ENCODE data around the gene DLGAP5. TPM values are rescaled to one million over a fixed set of nuclear protein-coding genes. Genes with fewer than 3 reads are reported as not detected.

The DLGAP5 gene
- total RNA-seq, 1 experiment from 2014 or later = 72.8 TPM

GRCh38 chr14:55125403-55125802, 66.0 kb downstream of the DLGAP5 start:
- no peaks in the 10 kb centered on the region for H3K9me3 ChIP-seq (ENCODE audit: control insufficient read depth in 1 of 2, insufficient read depth in 1 of 2, low read depth in 1 of 2, low read length in 2 of 2)
- H3K4me1 ChIP-seq (ENCODE audit: control insufficient read depth in 1 of 2, insufficient read depth in 2 of 2, low read length in 2 of 2) = peaks cover 36 to 56% of the 10 kb centered on the region in 2 experiments
- H3K9me2 ChIP-seq (ENCODE audit: insufficient read depth) = no peaks in the 10 kb centered on the region
- H3K27me3 ChIP-seq (ENCODE audit: insufficient read depth, low read length) = no peaks in the 10 kb centered on the region
- H2AFZ ChIP-seq (ENCODE audit: low read depth, low read length, poor library complexity, severe bottlenecking) = no peak overlapping the region
- BruUV-seq (replicated peaks) = no TSS peak
- H3K27ac ChIP-seq (ENCODE audit: low read depth, low read length) = no peak overlapping the region
- H4K20me1 ChIP-seq (ENCODE audit: insufficient read depth) = no peaks in the 10 kb centered on the region
- ChIA-PET RAD21 (ENCODE audit: low non-redundant PET in 1 of 2, low total read pairs in 2 of 2, uncharacterized antibody in 2 of 2, unreplicated experiment in 2 of 2) (no interaction called here), POLR2A (no interaction called here), CTCF (no interaction called here)
- peak overlapping the region; percentile 11; the same call in 1 of the 2 replicates for H3K4me2 ChIP-seq (ENCODE audit: low read length)
- TF ChIP-seq POLR2A (IDR thresholded peaks at IDR 0.05; ENCODE audit: borderline replicate concordance, extremely low read depth, insufficient read depth, insufficient read length) = no peak
- no peak for TF ChIP-seq RAD21 (IDR thresholded peaks at IDR 0.05; ENCODE audit: low read depth)
- TF ChIP-seq CEBPB (IDR thresholded peaks at IDR 0.05; ENCODE audit: low read depth) = no peak
- no peak for TF ChIP-seq ZBTB33 (IDR thresholded peaks at IDR 0.05; ENCODE audit: extremely low read depth, insufficient replicate concordance, low read length)
- no peak for TF ChIP-seq SP1 (IDR thresholded peaks at IDR 0.05; ENCODE audit: low read depth)
- no peak for TF ChIP-seq EZH2phosphoT487 (IDR thresholded peaks at IDR 0.05; ENCODE audit: borderline replicate concordance)
- TF ChIP-seq EGR1 (IDR thresholded peaks at IDR 0.05; ENCODE audit: low read depth) = no peak
- no peak for TF ChIP-seq CBX3 (IDR thresholded peaks at IDR 0.05; ENCODE audit: low read depth)
- no peak for TF ChIP-seq ZFX (IDR thresholded peaks at IDR 0.05)
- intact Hi-C loops (cut with micrococcal nuclease) = no loop called here
- H3K4me3 ChIP-seq (replicated peaks in 1 of 2; ENCODE audit: low read depth in 1 of 2, low read length in 2 of 2) = no peak overlapping the region
- DNase-seq (ENCODE audit: low read depth, low spot score) = no peak
- peaks cover 7% of the 10 kb centered on the region for H3K79me2 ChIP-seq (ENCODE audit: insufficient read depth, low read length)
- no peaks in the 10 kb centered on the region for H3K36me3 ChIP-seq (ENCODE audit: control insufficient read depth in 1 of 2, insufficient read depth in 2 of 2, low read length in 2 of 2)
- H3K9ac ChIP-seq (ENCODE audit: low read length) = no peak overlapping the region
- no peak for ATAC-seq

GRCh38 chr14:55124774-55125386, 66.5 kb downstream of the DLGAP5 start:
- H3K27ac ChIP-seq (ENCODE audit: low read depth, low read length) = no peak overlapping the region
- no peak for DNase-seq (ENCODE audit: low read depth, low spot score)
- H4K20me1 ChIP-seq (ENCODE audit: insufficient read depth) = no peaks in the 10 kb centered on the region
- POLR2A ChIA-PET = no interaction called here
- no peaks in the 10 kb centered on the region for H3K9me2 ChIP-seq (ENCODE audit: insufficient read depth)
- intact Hi-C loops (cut with micrococcal nuclease) = no loop called here
- no peak overlapping the region for H2AFZ ChIP-seq (ENCODE audit: low read depth, low read length, poor library complexity, severe bottlenecking)
- no peak overlapping the region for H3K4me2 ChIP-seq (ENCODE audit: low read length)
- H3K27me3 ChIP-seq (ENCODE audit: insufficient read depth, low read length) = no peaks in the 10 kb centered on the region
- no peaks in the 10 kb centered on the region for H3K36me3 ChIP-seq (ENCODE audit: control insufficient read depth in 1 of 2, insufficient read depth in 2 of 2, low read length in 2 of 2)
- peaks cover 31 to 51% of the 10 kb centered on the region in 2 experiments for H3K4me1 ChIP-seq (ENCODE audit: control insufficient read depth in 1 of 2, insufficient read depth in 2 of 2, low read length in 2 of 2)
- CTCF ChIA-PET = no interaction called here
- peaks cover 3% of the 10 kb centered on the region for H3K79me2 ChIP-seq (ENCODE audit: insufficient read depth, low read length)
- RAD21 ChIA-PET (ENCODE audit: low non-redundant PET in 1 of 2, low total read pairs in 2 of 2, uncharacterized antibody in 2 of 2, unreplicated experiment in 2 of 2) = no interaction called here
- ATAC-seq = no peak
- no peaks in the 10 kb centered on the region for H3K9me3 ChIP-seq (ENCODE audit: control insufficient read depth in 1 of 2, insufficient read depth in 1 of 2, low read depth in 1 of 2, low read length in 2 of 2)
- H3K4me3 ChIP-seq (replicated peaks in 1 of 2; ENCODE audit: low read depth in 1 of 2, low read length in 2 of 2) = no peak overlapping the region
- H3K9ac ChIP-seq (ENCODE audit: low read length) = no peak overlapping the region
- BruUV-seq (replicated peaks) = no TSS peak
- TF ChIP-seq EZH2 (IDR thresholded peaks at IDR 0.05) (no peak), CBX3 (IDR thresholded peaks at IDR 0.05; ENCODE audit: low read depth) (no peak), CEBPB (IDR thresholded peaks at IDR 0.05; ENCODE audit: low read depth) (no peak), CTCF (IDR thresholded peaks at IDR 0.05 in 2 of 3, conservative IDR thresholded peaks at IDR 0.05 in 1 of 3; ENCODE audit: borderline replicate concordance in 1 of 3, insufficient read depth in 1 of 3, low read depth in 2 of 3, low read length in 2 of 3) (no peak), EZH2phosphoT487 (IDR thresholded peaks at IDR 0.05; ENCODE audit: borderline replicate concordance) (no peak), SIN3A (IDR thresholded peaks at IDR 0.05; ENCODE audit: low read depth) (no peak), POLR2AphosphoS5 (IDR thresholded peaks at IDR 0.05; ENCODE audit: low read depth, low read length) (no peak), TCF7L2 (IDR thresholded peaks at IDR 0.05; ENCODE audit: borderline replicate concordance, extremely low read depth, insufficient read depth, insufficient read length) (no peak), SP1 (IDR thresholded peaks at IDR 0.05; ENCODE audit: low read depth) (no peak), YY1 (IDR thresholded peaks at IDR 0.05; ENCODE audit: extremely low read depth, insufficient replicate concordance, low read depth, low read length) (no peak), POLR2A (IDR thresholded peaks at IDR 0.05; ENCODE audit: borderline replicate concordance, extremely low read depth, insufficient read depth, insufficient read length) (no peak), RAD21 (IDR thresholded peaks at IDR 0.05; ENCODE audit: low read depth) (no peak), JUND (IDR thresholded peaks at IDR 0.05) (no peak)
- TF ChIP-seq, protein P1, sequence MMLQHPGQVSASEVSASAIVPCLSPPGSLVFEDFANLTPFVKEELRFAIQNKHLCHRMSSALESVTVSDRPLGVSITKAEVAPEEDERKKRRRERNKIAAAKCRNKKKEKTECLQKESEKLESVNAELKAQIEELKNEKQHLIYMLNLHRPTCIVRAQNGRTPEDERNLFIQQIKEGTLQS (IDR thresholded peaks at IDR 0.05) = no peak
